ENCODE measurements around the gene DMPK. TPM values are rescaled to one million over a fixed set of nuclear protein-coding genes. Genes with fewer than 3 reads are reported as not detected.

DMPK gene
- total and polyA plus RNA-seq, 8 donors, result 27.0 to 293 (median 39.5) TPM

DNA sequence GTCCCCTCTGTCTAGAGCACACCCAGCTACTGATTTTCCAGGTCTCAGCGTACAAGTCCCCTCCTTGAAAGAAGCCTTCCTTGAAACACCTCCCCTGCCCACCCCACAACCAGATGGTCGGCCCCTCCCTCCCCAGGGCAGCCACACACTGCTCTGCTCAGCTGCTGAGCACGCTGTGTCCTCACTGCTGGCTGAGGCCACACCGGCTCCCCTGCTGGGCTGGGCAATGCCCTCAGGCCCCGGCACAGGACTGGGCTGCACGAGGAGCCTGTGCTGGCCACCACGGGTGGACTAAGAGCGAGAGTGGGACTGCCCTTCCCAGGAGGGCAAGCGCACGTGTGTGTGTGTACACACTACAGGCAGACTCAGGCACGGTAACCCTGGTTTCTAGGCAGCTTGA, 44.6 kb upstream of the DMPK start:
- Histone ChIP-seq H3K9me3 (no peaks in the 10 kb centered on the region), H3K4me1 (no peaks in the 10 kb centered on the region), H3K27me3 (no peaks in the 10 kb centered on the region), H3K4me3 (no peak overlapping the region), H3K27ac (no peak overlapping the region), H3K36me3 (peaks cover 6 to 80% (median 11%) of the 10 kb centered on the region in 3 donors)
- TF ChIP-seq, protein P1, sequence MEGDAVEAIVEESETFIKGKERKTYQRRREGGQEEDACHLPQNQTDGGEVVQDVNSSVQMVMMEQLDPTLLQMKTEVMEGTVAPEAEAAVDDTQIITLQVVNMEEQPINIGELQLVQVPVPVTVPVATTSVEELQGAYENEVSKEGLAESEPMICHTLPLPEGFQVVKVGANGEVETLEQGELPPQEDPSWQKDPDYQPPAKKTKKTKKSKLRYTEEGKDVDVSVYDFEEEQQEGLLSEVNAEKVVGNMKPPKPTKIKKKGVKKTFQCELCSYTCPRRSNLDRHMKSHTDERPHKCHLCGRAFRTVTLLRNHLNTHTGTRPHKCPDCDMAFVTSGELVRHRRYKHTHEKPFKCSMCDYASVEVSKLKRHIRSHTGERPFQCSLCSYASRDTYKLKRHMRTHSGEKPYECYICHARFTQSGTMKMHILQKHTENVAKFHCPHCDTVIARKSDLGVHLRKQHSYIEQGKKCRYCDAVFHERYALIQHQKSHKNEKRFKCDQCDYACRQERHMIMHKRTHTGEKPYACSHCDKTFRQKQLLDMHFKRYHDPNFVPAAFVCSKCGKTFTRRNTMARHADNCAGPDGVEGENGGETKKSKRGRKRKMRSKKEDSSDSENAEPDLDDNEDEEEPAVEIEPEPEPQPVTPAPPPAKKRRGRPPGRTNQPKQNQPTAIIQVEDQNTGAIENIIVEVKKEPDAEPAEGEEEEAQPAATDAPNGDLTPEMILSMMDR (IDR thresholded peaks at IDR 0.05), result no peak
- FAIRE-seq (no peak), ATAC-seq (no peak), DNase-seq (peak in 1 of 6 donors; percentile 46)
- WGBS, 2 donors, result 91% methylated on average over 11 of the region's 11 CpGs
- intact Hi-C loops (cut with DNase I), result no loop called here

DNA sequence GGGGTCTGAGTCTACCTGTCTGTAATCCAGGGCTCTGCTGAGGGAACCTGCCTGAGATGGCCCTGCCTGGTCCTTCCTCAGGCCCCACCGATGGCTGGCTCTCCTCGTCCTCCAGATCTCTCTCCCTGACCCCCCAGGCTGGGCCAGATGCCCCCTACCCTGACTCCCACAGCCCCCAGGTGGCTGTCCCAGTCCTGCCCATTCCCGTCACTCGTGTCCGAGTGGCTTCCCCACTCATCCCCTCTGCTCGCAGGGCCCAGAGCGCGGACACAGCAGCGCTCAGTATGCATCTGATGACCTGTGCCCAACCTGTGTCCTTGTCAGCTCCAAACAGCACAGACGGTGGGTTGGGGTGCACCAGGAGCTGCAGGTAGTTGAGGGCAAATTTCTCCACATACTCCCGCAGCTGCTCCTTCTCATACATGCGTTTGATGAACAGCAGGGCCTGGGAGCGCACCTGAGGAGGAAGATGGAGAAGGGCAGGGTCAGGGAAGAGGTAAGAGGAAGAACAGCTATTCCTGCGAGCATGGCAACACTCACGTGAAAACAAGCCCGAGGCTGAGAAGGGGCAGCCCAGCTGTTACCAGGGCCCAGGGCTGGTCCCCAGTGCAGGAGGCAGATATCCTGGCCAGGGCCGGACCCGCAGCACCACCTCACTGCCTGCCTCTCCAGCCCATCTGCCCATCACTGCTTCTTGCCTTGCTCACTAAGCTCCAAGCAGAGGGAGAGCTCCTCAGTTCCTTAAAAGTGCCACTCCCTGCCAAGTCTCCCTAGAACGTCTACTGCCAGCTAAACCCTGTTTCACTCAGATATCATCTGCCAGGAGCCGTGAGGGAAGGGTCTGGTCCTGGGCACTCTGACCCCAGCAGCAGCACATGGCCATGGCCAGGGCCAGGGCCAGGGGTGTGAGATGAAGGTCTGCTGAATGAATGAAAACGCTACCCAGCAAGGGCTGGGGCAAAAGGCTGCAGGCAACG, 43.9 kb upstream of the DMPK start:
- Histone ChIP-seq H3K4me3 (no peak overlapping the region), H3K27ac (no peak overlapping the region), H3K36me3 (peaks cover 2 to 72% (median 7%) of the 10 kb centered on the region in 3 donors), H3K4me1 (no peaks in the 10 kb centered on the region), H3K27me3 (no peaks in the 10 kb centered on the region), H3K9me3 (no peaks in the 10 kb centered on the region)
- no peak for ATAC-seq
- DNase-seq, result peak in 1 of 6 donors; percentile 55
- FAIRE-seq, result no peak
- TF ChIP-seq, protein P1 (IDR thresholded peaks at IDR 0.05), result no peak
- WGBS, 2 donors, result 84 to 92% methylated on average over 22 of the region's 22 CpGs
- intact Hi-C loops (cut with DNase I), result no loop called here

DNA sequence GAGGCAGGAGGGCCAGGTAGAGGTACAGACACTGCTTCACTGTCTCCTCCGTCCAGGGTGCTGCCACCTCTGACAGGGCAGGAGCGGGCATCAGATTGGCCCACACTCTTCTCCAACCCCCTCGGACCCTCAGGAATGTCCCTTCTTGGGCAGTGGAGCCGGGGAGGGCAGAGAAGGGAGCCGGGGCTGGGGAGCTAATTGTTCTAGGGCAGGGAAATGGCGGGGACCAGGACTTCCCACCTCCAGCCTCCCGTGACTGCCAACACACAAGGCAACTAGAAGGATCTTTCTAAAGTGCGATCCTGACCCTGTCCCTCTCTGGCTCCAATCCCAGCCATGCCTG, 42.9 kb upstream of the DMPK start:
- Histone ChIP-seq H3K4me1 (no peaks in the 10 kb centered on the region), H3K27me3 (no peaks in the 10 kb centered on the region), H3K27ac (no peak overlapping the region), H3K4me3 (no peak overlapping the region), H3K36me3 (peaks cover 2 to 65% (median 7%) of the 10 kb centered on the region in 3 donors), H3K9me3 (no peaks in the 10 kb centered on the region)
- intact Hi-C loops (cut with DNase I), result no loop called here
- no peak for FAIRE-seq
- no peak for DNase-seq
- TF ChIP-seq, protein P1 (IDR thresholded peaks at IDR 0.05), result no peak
- 95% methylated on average over 8 of the region's 8 CpGs for WGBS, 2 donors
- ATAC-seq, result no peak

DNA sequence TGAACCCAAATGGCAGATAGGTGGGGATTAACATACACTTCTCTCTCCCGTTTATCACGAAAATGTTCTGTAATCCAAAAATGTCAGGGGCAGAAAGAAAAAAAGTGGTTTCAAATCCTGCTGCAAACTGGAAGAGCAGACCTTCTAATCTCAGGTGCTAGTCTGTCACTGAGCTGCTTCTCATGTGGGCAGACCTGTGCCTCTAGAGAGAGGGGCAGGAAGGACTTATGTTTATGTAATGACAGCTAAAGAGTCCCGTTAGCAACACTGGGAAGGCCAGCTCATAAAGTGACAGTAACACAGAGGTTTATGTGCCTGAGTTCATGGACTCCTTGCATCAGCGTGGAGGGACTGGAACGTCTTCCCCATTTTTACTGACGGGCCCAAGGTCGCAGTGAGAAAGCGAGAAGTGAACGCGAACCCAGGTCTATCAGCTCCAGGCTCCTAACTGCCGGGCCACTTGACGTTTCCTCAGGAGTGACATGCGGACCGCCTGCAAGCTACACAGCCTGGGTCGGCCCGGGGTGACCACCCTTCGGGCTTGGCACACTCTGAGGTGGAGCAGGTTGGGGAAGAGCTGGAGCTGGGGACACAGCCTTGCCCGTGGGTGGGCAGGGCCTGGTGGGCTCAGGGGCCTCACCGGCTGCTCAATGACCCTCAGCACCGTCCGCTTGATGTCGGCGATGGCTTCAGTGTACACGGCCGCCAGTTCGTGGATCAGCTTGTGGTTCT, 42.4 kb upstream of the DMPK start:
- Histone ChIP-seq H3K36me3 (peaks cover 2 to 60% (median 7%) of the 10 kb centered on the region in 3 donors), H3K4me3 (no peak overlapping the region), H3K27ac (no peak overlapping the region), H3K9me3 (no peaks in the 10 kb centered on the region), H3K4me1 (no peaks in the 10 kb centered on the region), H3K27me3 (no peaks in the 10 kb centered on the region)
- DNase-seq, result peak in 1 of 6 donors; percentile 65
- no peak for ATAC-seq
- WGBS, 2 donors, result 86 to 88% methylated on average over 26 of the region's 26 CpGs
- TF ChIP-seq, protein P1 (IDR thresholded peaks at IDR 0.05), result no peak
- intact Hi-C loops (cut with DNase I), result no loop called here
- no peak for FAIRE-seq

All from pancreas (tissue), 10 donors.